Measurements from ENCODE around the gene CDCA3.
A peak's percentile ranks its signal among the peaks of the same experiment; 100 is the strongest.

DNA sequence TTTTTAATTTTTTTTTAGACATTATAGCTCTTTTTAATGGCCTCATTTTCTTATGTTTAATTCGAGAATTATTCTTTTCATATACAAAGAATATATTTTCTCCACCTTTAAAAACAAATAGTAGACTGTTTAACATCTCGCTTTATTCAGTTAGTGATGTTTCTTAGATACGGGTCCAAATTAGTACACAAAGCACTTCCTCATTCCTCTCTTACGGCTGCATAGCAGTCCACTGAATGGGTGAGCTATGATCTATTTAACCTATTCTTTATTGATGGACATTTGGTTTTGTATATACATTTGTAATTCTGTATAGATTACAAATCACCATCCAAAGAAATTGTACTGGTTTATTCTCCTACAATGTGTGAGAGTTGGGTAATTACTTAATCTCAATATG, 37.7 kb downstream of the CDCA3 start:
- no peak for TF ChIP-seq CTCF (IDR thresholded peaks at IDR 0.05; ENCODE audit: insufficient read depth, low read length)
- TF ChIP-seq SPI1 (IDR thresholded peaks at IDR 0.05; ENCODE audit: borderline replicate concordance, low read depth) = peak; percentile 77
- TF ChIP-seq POLR2AphosphoS5 (IDR thresholded peaks at IDR 0.05; ENCODE audit: low read depth) = no peak

Data from HL-60 (cell line).